ENCODE data around the gene DDRGK1.

DNA sequence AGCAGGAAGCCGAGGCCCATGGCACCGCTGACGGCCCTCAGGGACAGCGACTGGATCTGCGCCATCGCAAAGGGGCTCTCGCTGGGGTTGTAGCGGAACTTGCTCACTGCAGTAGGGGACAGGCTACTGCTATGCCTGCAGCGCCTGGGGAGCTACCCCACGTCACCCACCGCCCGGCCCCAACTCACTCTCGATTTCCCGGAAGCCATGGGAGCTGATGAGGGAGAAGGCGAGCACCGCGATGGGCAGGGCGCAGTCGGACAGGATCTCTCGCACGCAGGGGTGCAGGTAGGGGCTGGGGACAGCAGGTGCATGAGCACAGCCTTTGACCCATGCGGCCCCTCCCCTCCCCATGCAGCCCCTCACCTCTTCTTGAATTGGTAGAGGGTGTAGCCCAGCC, 24.7 kb upstream of the DDRGK1 start:
- TF ChIP-seq, protein P1, sequence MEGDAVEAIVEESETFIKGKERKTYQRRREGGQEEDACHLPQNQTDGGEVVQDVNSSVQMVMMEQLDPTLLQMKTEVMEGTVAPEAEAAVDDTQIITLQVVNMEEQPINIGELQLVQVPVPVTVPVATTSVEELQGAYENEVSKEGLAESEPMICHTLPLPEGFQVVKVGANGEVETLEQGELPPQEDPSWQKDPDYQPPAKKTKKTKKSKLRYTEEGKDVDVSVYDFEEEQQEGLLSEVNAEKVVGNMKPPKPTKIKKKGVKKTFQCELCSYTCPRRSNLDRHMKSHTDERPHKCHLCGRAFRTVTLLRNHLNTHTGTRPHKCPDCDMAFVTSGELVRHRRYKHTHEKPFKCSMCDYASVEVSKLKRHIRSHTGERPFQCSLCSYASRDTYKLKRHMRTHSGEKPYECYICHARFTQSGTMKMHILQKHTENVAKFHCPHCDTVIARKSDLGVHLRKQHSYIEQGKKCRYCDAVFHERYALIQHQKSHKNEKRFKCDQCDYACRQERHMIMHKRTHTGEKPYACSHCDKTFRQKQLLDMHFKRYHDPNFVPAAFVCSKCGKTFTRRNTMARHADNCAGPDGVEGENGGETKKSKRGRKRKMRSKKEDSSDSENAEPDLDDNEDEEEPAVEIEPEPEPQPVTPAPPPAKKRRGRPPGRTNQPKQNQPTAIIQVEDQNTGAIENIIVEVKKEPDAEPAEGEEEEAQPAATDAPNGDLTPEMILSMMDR (IDR thresholded peaks at IDR 0.05), result no peak
- TF ChIP-seq SREBF2 (IDR thresholded peaks at IDR 0.05), result no peak
- no peak for TF ChIP-seq KDM1A (IDR thresholded peaks at IDR 0.05; ENCODE audit: low read depth)
- TF ChIP-seq ZFP36 (IDR thresholded peaks at IDR 0.05; ENCODE audit: borderline replicate concordance, partially characterized antibody), result no peak
- TF ChIP-seq POLR2AphosphoS2 (conservative IDR thresholded peaks at IDR 0.05; ENCODE audit: low read length), result no peak
